ENCODE results near the gene PLEKHO2. TPM values are rescaled to one million over a fixed set of nuclear protein-coding genes. Genes with fewer than 3 reads are reported as not detected.

Gene PLEKHO2
- total and polyA plus RNA-seq, 2 of the 8 experiments (the other 6 are each of a cell fraction or from before 2014, with no cell fraction given): 16.9 to 20.1 TPM

GRCh38 chr15:64854041-64854440, 12.3 kb downstream of the PLEKHO2 start:
- WGBS, 2 experiments (ENCODE audit: extremely low coverage in 1 of 2, insufficient coverage in 1 of 2, insufficient read length in 1 of 2, insufficient replicate concordance in 2 of 2, low coverage in 1 of 2, low lambda C conversion rate in 2 of 2, missing lambda C conversion rate in 1 of 2): 92% methylated on average over 4 of the region's 4 CpGs; no CpG with 5 or more reads in 1 of the 2 experiments
- Histone ChIP-seq H3K14ac (ENCODE audit: insufficient read length) (no peak overlapping the region), H2BK120ac (replicated peaks; ENCODE audit: low read depth, low read length) (no peak overlapping the region), H3K23ac (ENCODE audit: insufficient read length) (no peak overlapping the region), H3K23me2 (ENCODE audit: low read depth, low read length) (no peaks in the 10 kb centered on the region), H3K18ac (ENCODE audit: extremely low read depth, low read length) (no peak overlapping the region), H3K27ac (ENCODE audit: low read depth, low read length) (no peak overlapping the region; the same call in 1 of the 2 replicates), H2BK15ac (ENCODE audit: low read length) (no peak overlapping the region), H2BK12ac (ENCODE audit: low read depth, low read length) (no peak overlapping the region), H3K4me3 (ENCODE audit: extremely low read depth in 1 of 4, insufficient read depth in 2 of 4, low read depth in 3 of 4, low read length in 4 of 4) (no peak overlapping the region), H4K91ac (replicated peaks; ENCODE audit: insufficient read length, low read length) (no peak overlapping the region), H3K79me1 (ENCODE audit: low read depth, low read length) (peaks cover 21% of the 10 kb centered on the region), H2AK5ac (ENCODE audit: low read depth, low read length) (no peak overlapping the region), H3K4ac (replicated peaks; ENCODE audit: insufficient read length, low read depth, low read length) (no peak overlapping the region), H4K8ac (ENCODE audit: extremely low read depth, insufficient read depth, low read length) (peak overlapping the region; percentile 6; the same call in 1 of the 2 replicates), H3K56ac (replicated peaks; ENCODE audit: insufficient read length, low read depth, low read length) (no peak overlapping the region), H4K20me1 (replicated peaks in 1 of 2; ENCODE audit: control insufficient read depth in 1 of 2, insufficient read depth in 2 of 2, low read length in 2 of 2) (peaks cover 2 to 22% of the 10 kb centered on the region in 2 experiments), H3K9ac (replicated peaks in 1 of 4; ENCODE audit: extremely low read depth in 1 of 4, low read depth in 3 of 4, low read length in 3 of 4) (no peak overlapping the region), H2BK5ac (ENCODE audit: low read depth, low read length) (no peak overlapping the region), H3K4me2 (ENCODE audit: insufficient read depth in 1 of 2, low read depth in 2 of 2, low read length in 2 of 2) (no peak overlapping the region), H3K9me3 (ENCODE audit: insufficient read depth in 2 of 2, low read depth in 1 of 2, low read length in 1 of 2) (no peaks in the 10 kb centered on the region), H3K36me3 (ENCODE audit: control insufficient read depth in 2 of 4, insufficient read depth in 4 of 4, low read length in 3 of 4) (peaks cover 3 to 26% (median 9%) of the 10 kb centered on the region in 4 experiments; a peak in 5 of 8 replicates), H3K4me1 (replicated peaks in 1 of 4; ENCODE audit: control insufficient read depth in 3 of 4, insufficient read depth in 4 of 4, low read length in 3 of 4) (peaks cover 12 to 26% (median 20%) of the 10 kb centered on the region in 4 experiments), H3K79me2 (ENCODE audit: control insufficient read depth in 1 of 2, insufficient read depth in 2 of 2, low read length in 2 of 2) (peaks cover 0 to 50% of the 10 kb centered on the region in 2 experiments; a peak in 2 of 4 replicates), H2BK20ac (ENCODE audit: low read length) (no peak overlapping the region), H4K5ac (ENCODE audit: insufficient read length, low read depth, low read length) (no peak overlapping the region), H2AFZ (ENCODE audit: low read length) (no peak overlapping the region), H3K27me3 (replicated peaks in 1 of 4; ENCODE audit: control insufficient read depth in 3 of 4, extremely low read depth in 1 of 4, insufficient read depth in 3 of 4, low read length in 3 of 4) (no peaks in the 10 kb centered on the region)
- ChIA-PET CTCF (ENCODE audit: partially characterized antibody) (interaction anchor here (0.6 to 1.0 kb wide), 2 partner anchors 138 to 440 kb away, joined by 3 read pairs; no protein-coding TSS in a partner anchor), POLR2A (ENCODE audit: partially characterized antibody) (interaction anchor here (0.9 to 1.6 kb wide), 5 partner anchors 10 to 45 kb away, joined by 3 to 8 read pairs (median 3); no protein-coding TSS in a partner anchor)
- TF ChIP-seq CEBPB (IDR thresholded peaks at IDR 0.05; ENCODE audit: low read depth, low read length) (no peak), POLR2AphosphoS5 (IDR thresholded peaks at IDR 0.05; ENCODE audit: low read depth, low read length) (0 out of 2 replicates have a peak, but pooled peaks have one; percentile 12), ATF2 (IDR thresholded peaks at IDR 0.05; ENCODE audit: low read length) (no peak)
- DNase-seq (ENCODE audit: low read depth in 1 of 2, low spot score in 2 of 2) (no peak), FAIRE-seq (no peak)

Measured in H1 (cell line).